Brain microvascular endothelial cell (primary cell): ENCODE results near the gene CRYZ.
A peak's percentile ranks its signal among the peaks of the same experiment; 100 is the strongest.
"Not testable (repeated sequence)": the region's sequence is repeated elsewhere in the genome, so short reads cannot be mapped to it uniquely, and the experiment has no call there.

Source experiments
- DNase-seq: peaks from one replicate; pipeline ENCODE4 v3.0.0-alpha.2; 2020
- H3K27ac ChIP-seq: fragments of 250-450 bp; sonication (Bioruptor Pico); 2 replicates; pipeline ENCODE4 v1.5.1; 2020; ENCODE audit warnings: mild to moderate bottlenecking, moderate library complexity
- H3K27me3 ChIP-seq: fragments of 250-450 bp; sonication (Bioruptor Pico); replicated peaks from 2 replicates; pipeline ENCODE4 v1.5.1; 2020; ENCODE audit warnings: mild to moderate bottlenecking
- H3K36me3 ChIP-seq: fragments of 250-450 bp; sonication (Bioruptor Pico); replicated peaks from 2 replicates; pipeline ENCODE4 v1.5.1; 2020; ENCODE audit warnings: mild to moderate bottlenecking
- H3K4me3 ChIP-seq: 2 replicates; pipeline ENCODE4 v1.5.1; 2011; ENCODE audit warnings: low read depth, mild to moderate bottlenecking, control low read depth, low read length, moderate library complexity
- in situ Hi-C: cut with HindIII; loops from 2 replicates; pipeline ENCODE4 v1.10.0; 2017; ENCODE audit warnings: low sequenced_read_pairs, low pct_ligation_motif_present
- TF ChIP-seq, protein P1 (sequence below): IDR thresholded peaks from 2 replicates; pipeline ENCODE4 v1.5.1; 2011; ENCODE audit warnings: low read depth, mild to moderate bottlenecking, moderate library complexity, low read length, control low read depth, inconsistent platforms; ENCODE audit errors: missing control alignments

CRYZ gene

GRCh38 chr1:74733604-74734484, 994 bp upstream of the CRYZ start:
- Histone ChIP-seq H3K27ac (peak overlapping the region; percentile 84), H3K4me3 (peak overlapping the region; percentile 92), H3K36me3 (peaks cover 9% of the 10 kb centered on the region), H3K27me3 (no peaks in the 10 kb centered on the region)
- DNase-seq = peak; percentile 82
- TF ChIP-seq, protein P1, sequence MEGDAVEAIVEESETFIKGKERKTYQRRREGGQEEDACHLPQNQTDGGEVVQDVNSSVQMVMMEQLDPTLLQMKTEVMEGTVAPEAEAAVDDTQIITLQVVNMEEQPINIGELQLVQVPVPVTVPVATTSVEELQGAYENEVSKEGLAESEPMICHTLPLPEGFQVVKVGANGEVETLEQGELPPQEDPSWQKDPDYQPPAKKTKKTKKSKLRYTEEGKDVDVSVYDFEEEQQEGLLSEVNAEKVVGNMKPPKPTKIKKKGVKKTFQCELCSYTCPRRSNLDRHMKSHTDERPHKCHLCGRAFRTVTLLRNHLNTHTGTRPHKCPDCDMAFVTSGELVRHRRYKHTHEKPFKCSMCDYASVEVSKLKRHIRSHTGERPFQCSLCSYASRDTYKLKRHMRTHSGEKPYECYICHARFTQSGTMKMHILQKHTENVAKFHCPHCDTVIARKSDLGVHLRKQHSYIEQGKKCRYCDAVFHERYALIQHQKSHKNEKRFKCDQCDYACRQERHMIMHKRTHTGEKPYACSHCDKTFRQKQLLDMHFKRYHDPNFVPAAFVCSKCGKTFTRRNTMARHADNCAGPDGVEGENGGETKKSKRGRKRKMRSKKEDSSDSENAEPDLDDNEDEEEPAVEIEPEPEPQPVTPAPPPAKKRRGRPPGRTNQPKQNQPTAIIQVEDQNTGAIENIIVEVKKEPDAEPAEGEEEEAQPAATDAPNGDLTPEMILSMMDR = peak; percentile 77
- in situ Hi-C loops = no loop called here

DNA sequence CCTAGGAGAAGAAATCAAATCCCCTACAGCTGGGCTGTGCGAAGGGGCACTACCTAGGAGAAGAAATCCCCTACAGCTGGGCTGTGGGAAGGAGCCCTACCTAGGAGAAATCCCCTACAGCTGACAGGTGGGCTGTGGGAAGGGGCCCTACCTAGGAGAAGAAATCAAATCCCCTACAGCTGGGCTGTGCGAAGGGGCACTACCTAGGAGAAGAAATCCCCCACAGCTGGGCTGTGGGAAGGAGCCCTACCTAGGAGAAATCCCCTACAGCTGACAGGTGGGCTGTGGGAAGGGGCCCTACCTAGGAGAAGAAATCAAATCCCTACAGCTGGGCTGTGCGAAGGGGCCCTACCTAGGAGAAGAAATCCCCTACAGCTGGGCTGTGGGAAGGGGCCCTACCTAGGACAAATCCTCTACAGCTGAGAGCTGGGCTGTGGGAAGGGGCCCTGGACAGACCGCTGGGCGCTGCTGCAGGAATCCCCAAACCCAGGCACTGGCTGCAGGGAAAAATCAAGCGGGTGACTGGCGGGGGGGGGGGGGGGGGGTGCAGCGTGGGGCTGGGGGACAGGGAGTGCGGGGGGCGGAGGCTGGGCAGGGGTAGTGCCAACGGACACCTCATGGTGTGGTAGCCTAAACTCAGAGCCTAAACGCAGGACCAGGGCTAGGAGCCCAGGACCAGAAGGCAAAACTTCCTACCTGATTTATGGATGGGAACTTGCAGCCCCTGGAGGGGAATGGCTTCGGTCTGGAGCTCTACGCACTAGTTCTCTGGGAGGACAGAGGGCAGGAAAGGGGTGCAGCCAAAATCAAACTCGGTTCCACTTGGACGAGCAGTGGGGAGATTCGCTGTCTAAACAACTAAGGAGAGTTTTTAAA, 541 bp downstream of the CRYZ start:
- H3K36me3 ChIP-seq, H3K27me3 ChIP-seq, in situ Hi-C loops, DNase-seq: not testable (repeated sequence)
- H3K4me3 ChIP-seq = peak overlapping the region; percentile 92
- H3K27ac ChIP-seq = peak overlapping the region; percentile 84

GRCh38 chr1:74731399-74732052, 1.3 kb downstream of the CRYZ start:
- Histone ChIP-seq H3K4me3 (peak overlapping the region; percentile 12), H3K27me3 (no peaks in the 10 kb centered on the region), H3K27ac (no peak overlapping the region), H3K36me3 (no peaks in the 10 kb centered on the region)
- in situ Hi-C loops = no loop called here
- TF ChIP-seq, protein P1 = no peak
- no peak for DNase-seq

GRCh38 chr1:74729741-74730478, 2.9 kb downstream of the CRYZ start:
- no peaks in the 10 kb centered on the region for H3K36me3 ChIP-seq
- H3K27me3 ChIP-seq = no peaks in the 10 kb centered on the region
- H3K4me3 ChIP-seq = no peak overlapping the region
- no peak overlapping the region for H3K27ac ChIP-seq
- TF ChIP-seq, protein P1 = no peak
- peak; percentile 48 for DNase-seq
- in situ Hi-C loops = no loop called here

DNA sequence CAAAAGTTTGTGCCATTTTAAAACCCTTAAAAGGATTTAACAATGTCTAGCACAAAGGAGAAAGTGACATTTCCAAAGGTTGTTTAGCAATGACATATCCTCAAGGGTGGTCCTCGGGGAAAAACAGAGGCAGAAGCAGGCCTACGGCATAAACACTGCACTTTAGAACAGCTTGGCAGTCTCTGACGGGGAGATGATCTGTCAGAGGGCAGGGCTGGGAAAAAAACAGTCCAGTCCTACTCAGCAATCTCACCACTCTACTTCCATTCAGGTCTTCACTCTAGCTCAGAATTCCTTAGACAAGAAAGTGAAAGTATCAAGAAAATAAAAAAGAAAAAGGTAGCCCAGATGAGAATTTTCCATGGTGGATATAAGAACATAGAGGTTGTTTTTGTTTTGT, 4.1 kb downstream of the CRYZ start:
- in situ Hi-C loops = no loop called here
- TF ChIP-seq, protein P1 = no peak
- Histone ChIP-seq H3K4me3 (no peak overlapping the region), H3K27ac (no peak overlapping the region), H3K36me3 (no peaks in the 10 kb centered on the region), H3K27me3 (no peaks in the 10 kb centered on the region)
- DNase-seq = no peak
